ENCODE measurements around the gene EDDM3A. TPM values are rescaled to one million over a fixed set of nuclear protein-coding genes. Genes with fewer than 3 reads are reported as not detected.

Gene EDDM3A
- total RNA-seq, 1 donor from 2014 or later = not detected

Other genes starting within 250 kb of the EDDM3A start
- gene RNASE10, start 240.3 kb upstream of the EDDM3A start, total RNA-seq (ENCODE audit: unreplicated experiment) = 0.98 TPM
- gene RNASE9, start 184.8 kb upstream of the EDDM3A start, total RNA-seq (ENCODE audit: unreplicated experiment) = not detected
- gene RNASE11, start 157.9 kb upstream of the EDDM3A start, total RNA-seq (ENCODE audit: unreplicated experiment) = not detected
- gene RNASE12, start 154.5 kb upstream of the EDDM3A start, total RNA-seq (ENCODE audit: unreplicated experiment) = not detected
- not detected for gene OR6S1, start 104.2 kb upstream of the EDDM3A start, total RNA-seq (ENCODE audit: unreplicated experiment)
- gene RNASE4, start 61.3 kb upstream of the EDDM3A start, total RNA-seq (ENCODE audit: unreplicated experiment) = 1.7 TPM
- gene ANG, start 57.1 kb upstream of the EDDM3A start, total RNA-seq (ENCODE audit: unreplicated experiment) = 1.7 TPM
- not detected for gene EDDM3B, start 22.5 kb downstream of the EDDM3A start, total RNA-seq (ENCODE audit: unreplicated experiment)
- gene RNASE6, start 35.4 kb downstream of the EDDM3A start, total RNA-seq (ENCODE audit: unreplicated experiment) = not detected
- not detected for gene RNASE1, start 57.0 kb downstream of the EDDM3A start, total RNA-seq (ENCODE audit: unreplicated experiment)
- gene RNASE3, start 145.5 kb downstream of the EDDM3A start, total RNA-seq (ENCODE audit: unreplicated experiment) = not detected
- gene RNASE2, start 209.6 kb downstream of the EDDM3A start, total RNA-seq (ENCODE audit: unreplicated experiment) = not detected
- gene METTL17, start 244.1 kb downstream of the EDDM3A start, total RNA-seq (ENCODE audit: unreplicated experiment) = 81.5 TPM

All from glutamatergic neuron (in vitro differentiated cells).